HG03135 (cell line): ENCODE data around the gene CELF4.

Experiments
- ATAC-seq: cut with Tn5 transposase; IDR thresholded peaks from one replicate; pipeline ENCODE4 v1.9.1; 2021; ENCODE audit warnings: mild to moderate bottlenecking, moderate library complexity; ENCODE audit not compliant: unreplicated experiment

Gene CELF4

GRCh38 chr18:37565101-37565976 lies at the start of gene CELF4:
Gene CELF4, minus strand, starts transcription at chr18:37565798.
- ATAC-seq, result no peak

DNA sequence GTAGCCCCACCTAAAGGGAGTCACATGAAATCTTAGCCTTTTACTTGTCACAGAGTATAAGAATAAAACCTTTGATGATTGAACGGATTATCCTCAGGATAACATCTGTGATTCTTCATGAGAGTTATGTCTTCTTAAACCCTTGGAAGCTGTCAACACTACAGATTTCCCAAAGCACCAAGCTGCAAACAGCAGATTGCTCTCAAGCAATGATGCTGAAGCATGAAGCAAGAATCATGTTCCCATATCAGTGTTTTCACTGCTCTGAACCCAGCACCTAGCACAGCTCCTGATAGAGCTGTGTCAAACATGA lies 47.6 kb upstream of the CELF4 start:
- no peak for ATAC-seq

- ATAC-seq, result no peak
Observed at GRCh38 chr18:37612524-37613252, 47.1 kb upstream of the CELF4 start.

DNA sequence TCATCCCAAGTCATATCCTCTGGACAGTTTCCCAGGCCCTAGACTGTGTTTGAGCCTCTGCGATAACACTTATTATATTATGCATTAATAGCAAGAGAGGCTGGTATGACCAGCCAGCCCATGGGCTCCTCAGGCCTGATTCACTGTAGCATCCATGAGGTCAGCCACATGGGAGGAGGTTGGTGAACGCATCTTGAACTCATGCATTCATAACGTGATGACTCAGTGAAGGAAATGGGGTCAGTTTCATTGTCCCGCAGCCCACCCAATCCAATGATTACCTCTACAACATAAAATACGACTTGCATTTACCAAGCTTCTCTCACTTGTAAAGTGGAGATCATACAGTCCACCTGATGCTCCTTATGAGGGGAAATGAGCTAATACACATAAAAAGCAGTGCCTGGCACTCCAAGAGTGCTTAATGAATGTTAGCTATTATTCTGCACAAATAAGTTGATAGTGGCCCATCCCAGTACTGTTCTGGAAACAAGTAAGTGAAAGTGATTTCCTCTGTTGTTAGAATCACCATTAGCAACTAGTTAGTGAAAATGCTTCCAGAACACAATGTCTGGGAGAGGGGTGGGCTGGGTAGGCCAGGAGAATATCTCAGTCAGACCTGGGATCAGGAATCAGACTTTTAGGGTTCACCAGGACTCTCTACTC lies 46.1 kb upstream of the CELF4 start:
- ATAC-seq, result no peak

DNA sequence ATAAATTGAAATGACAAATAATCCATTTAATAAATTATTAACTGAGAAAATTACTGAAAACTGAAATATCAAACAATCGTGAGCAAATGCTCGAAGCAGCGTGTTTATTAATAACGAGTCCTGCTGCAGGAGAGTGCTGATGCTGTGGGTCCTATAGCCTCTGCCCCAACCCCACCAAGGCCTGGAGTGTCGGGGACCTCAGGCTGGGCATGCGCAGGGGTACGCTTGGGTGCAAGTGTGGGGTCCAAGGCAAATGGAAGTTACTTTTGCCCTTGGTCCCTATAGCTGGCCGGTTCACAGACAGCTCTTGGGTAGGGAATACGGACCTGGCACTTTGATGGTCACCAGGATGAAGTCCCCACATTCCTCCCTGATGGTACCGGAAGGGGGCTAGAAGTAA lies 43.3 kb upstream of the CELF4 start:
- no peak for ATAC-seq

- ATAC-seq, result no peak
Observed at GRCh38 chr18:37607281-37607680, 41.7 kb upstream of the CELF4 start.

DNA sequence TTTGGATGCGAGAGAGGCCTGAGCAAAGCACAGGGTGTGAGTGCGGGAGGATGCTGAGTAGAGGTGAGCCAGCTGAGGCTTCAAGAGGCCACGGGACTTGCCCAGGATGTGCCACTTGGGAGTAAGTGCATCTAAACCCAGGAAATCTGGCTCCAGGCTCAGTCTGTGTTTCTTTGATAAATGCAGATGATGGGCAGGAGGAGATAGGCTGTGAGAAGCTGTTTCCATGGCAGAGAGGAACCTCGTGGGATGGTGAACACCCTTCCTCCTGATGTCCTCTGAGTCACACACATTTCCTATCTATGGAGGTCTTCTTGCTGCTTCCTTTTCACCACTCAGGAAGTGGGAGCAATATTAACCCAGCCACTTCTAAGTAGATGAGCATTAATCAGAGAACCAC lies 38.4 kb upstream of the CELF4 start:
- no peak for ATAC-seq

GRCh38 chr18:37598966-37599896 lies 33.6 kb upstream of the CELF4 start:
- ATAC-seq, result no peak

- ATAC-seq, result no peak
Observed at GRCh38 chr18:37598396-37598795, 32.8 kb upstream of the CELF4 start.

DNA sequence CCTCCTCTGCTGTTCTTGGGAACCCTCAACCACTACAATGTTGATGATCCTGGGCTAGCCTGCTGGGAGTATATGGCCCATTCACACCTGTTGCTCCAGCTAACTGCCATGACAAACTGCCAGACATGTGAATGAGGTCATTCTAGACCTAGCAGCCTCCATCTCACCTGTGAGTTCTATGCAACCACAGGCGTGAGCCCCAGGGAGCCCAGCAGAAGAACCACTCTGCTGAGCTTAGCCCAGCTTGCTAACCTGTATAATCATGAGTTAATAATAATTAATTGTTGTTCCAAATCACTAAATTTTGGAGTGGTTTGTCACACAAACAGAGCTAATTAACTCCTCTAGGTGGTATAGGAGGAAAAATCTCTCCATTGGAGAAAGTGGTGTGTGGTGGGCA lies 24.7 kb upstream of the CELF4 start:
- ATAC-seq, result no peak

- ATAC-seq, result no peak
Observed at GRCh38 chr18:37588289-37588688, 22.7 kb upstream of the CELF4 start.

DNA sequence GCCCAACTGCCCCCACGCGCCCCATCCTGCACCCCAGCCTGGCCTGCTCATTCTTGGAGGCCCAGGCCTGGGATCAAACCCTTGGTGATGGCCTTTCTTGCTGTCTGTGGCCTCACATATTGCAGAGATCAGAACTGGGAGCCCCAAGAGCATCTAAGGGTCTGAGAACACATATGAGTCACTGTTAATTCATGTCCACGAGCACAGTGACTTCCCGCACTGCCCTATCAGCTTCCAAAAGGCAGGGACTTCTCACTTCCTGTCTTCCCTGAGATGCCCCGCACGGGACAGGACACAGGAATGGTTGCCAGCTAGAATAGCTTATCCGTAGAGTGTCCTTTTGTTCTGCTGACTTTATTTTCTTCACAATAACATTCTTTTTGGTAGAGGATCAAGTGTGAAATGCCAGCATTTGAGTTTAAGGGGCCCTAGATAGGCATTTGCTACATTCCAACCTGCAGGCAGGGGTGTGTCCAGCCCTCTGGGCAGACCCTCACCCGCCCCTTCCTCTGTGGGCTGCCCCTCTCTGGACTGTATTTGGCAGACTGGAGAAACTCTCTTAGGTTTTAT lies 21.1 kb upstream of the CELF4 start:
- no peak for ATAC-seq

DNA sequence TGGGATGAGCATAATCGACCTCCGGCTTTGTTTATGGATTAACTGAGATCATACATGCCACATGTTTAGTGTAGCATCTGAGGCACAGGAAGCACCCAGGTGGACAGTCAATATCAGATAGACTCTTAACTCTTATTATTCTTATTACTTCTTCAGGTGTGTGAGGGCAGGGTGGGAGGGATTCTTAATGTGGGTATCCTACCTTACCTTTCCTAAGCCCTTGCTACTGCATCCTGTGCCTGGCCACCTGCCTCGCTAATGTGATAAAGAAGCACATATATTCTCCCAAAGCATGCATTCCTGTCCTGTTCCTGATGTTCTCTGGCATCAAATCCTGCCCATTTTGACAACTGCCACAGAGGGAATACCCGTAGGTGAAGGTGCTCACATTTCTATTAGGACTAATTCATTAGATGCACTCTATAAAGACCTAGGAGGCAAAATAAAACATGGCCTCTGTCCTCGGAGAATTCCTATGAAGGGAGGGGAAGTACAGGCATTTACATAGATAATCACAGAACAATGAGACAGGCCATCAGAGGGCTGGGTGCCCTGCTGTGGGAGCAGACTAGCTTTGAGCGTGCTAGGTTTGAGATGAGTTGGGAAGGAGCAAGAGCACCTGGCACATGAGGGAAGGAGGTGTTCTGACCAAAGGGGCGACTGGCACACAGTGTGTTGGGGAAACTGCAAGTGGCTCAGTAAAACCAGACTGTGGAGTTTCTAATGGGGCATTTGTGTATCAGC lies 19.5 kb upstream of the CELF4 start:
- no peak for ATAC-seq

GRCh38 chr18:37584217-37584616 lies 18.6 kb upstream of the CELF4 start:
- ATAC-seq, result no peak

- no peak for ATAC-seq
Observed at GRCh38 chr18:37582261-37582660, 16.7 kb upstream of the CELF4 start.

DNA sequence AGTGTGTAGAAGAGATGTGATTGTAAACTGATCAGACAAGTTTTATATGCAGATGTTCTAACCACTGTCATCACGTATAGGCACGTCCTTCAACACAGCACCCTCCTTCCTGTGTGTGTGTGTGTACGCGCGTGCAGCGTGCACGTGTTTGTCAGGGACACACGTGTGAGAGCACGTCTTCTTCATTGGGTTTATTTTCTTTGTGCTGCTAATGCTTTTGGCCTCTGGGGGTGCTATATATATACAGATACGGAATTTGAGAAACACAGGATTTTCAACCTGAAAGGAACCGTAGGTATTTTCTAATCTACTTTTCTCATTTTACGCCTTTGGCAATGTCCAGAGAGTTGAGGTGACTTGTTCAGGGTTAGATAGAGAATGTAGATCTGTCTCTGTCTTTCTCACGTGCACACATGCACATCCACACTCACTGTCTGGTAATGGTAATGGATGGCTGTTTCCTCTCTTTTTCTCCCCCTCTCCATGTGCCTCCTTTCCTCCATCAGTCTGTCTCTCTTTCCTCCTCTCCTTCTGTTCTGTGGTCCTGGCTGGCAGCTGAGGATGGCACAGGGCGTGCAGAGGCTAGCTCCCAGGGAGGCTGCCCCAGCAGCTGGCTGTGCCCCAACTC lies 13.4 kb upstream of the CELF4 start:
- no peak for ATAC-seq

DNA sequence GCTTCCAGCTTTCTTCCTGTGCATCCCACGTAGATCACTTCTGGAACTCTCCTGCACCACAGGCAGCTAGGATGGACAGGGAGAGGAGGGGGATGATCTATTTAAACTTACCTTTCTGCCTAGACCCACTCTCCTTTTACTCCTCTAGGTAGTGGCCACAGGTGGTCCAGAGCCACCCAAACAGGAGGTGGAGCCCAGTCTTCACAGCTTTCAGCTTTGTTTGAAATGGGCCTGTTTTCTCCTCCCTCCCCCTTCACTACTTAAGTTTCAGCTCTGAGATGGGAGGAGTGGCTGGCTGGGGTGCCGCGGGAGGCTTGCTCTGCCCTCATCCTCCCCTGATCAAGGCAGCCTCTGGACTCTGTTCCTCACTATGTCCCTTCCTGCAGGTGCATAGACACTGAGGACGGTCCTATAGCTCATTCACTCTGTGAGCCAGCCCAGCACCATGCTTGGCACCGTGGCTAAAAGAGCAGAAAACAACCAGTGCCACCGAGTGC lies 12.6 kb upstream of the CELF4 start:
- ATAC-seq, result no peak

- no peak for ATAC-seq
Observed at GRCh38 chr18:37577051-37577611, 11.5 kb upstream of the CELF4 start.

- no peak for ATAC-seq
Observed at GRCh38 chr18:37575646-37576045, 10.0 kb upstream of the CELF4 start.
